ENCODE results near the gene LRRFIP2.
"Not testable (repeated sequence)": the region's sequence is repeated elsewhere in the genome, so short reads cannot be mapped to it uniquely, and the experiment has no call there.

LRRFIP2 gene

GRCh38 chr3:37053753-37054152, 120.6 kb downstream of the LRRFIP2 start:
- DNase-seq: no peak

GRCh38 chr3:37053337-37053736, 121.0 kb downstream of the LRRFIP2 start:
- no peak for DNase-seq

GRCh38 chr3:37052860-37053259, 121.5 kb downstream of the LRRFIP2 start:
- no peak for DNase-seq

GRCh38 chr3:37050282-37050681, 124.1 kb downstream of the LRRFIP2 start:
- no peak for DNase-seq

DNA sequence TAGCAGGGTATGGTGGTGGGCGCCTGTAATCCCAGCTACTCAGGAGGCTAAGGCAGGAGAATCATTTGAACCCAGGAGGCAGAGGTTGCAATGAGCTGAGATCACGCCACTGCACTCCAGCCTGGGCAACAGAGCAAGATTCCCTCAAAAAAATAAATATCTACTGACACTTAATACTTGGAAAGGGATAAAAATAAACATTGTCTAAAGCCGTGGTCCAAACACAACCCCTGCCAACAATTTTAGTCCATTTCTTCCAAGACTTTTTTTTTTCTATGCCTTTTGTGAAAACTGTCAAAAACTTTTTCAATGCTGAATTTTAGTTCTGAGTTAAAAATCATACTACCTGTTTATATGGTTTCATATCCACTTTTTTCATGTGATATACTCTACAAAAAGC, 131.7 kb downstream of the LRRFIP2 start:
- not testable (repeated sequence) for DNase-seq

- no peak for DNase-seq
These were observed 132.7 kb downstream of the LRRFIP2 start for GRCh38 chr3:37041546-37042195.

- no peak for DNase-seq
These were observed 134.2 kb downstream of the LRRFIP2 start for GRCh38 chr3:37040231-37040630.

DNA sequence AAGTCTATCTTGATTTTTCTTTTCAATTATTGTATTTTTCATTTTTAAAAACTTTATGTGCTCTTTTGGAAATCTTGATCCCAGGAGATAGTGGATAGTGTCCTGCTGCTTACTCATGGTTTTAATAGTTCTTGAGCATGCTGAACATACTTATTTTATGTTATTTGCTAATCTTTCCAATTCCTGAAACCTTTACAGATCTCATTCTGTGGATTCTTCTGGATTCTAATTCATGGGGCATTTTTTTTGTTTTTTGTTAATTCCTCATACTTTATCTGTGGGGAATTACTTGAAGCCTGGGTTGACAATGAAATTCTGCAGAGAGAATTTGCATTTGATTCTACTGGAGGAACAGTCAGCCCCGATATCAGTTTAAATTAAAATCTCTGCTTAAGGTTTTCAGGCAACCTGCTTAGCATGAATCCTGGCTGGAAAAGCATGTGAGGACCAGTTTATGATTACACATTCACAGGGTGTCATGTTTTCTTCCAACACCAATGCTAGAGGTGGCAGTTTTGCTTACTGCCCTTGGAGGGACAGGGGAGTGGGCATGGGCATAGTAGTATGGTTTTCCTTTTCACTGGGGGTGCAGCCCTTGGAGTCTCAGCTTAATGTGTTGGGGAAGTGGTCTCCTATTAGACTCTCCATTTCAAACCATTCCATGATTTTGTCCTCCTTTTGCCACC, 135.1 kb downstream of the LRRFIP2 start:
- DNase-seq: no peak

DNA sequence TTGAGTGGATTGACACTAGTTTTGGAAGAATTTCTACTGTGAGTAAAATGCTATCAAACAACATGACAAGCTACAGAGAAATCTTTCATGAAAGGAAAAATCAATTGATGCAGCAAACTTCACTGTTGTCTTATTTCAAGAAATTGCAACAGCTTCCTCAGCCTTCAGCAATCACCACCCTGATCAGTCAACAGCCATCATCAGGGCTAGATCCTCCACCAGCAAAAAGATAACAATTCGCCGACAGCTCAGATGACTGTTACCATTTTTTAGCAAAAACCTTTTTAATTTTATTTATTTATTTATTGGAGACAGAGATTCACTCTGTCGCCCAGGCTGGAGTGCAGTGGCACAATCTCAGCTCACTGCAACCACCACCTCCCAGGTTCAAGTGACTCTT, 137.0 kb downstream of the LRRFIP2 start:
- no peak for DNase-seq

DNA sequence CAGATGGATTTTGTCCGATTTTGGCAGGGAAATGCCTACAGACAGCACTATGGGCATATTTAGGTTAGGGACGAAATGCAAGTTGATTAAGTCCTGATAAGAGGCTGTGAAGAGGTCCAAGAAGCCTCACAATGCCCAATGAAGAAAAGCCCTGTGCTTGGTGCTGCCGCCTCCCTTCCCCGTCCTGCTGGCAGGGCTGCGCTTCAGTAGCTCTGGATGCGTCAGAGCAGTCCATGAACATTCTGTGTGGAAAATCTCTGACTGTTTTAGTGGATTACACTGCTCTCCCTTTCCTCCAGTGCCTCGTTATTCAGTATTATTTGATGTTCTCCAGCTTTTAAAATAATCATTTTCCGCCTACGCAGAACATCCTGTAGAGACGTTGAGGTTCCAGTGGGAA, 141.4 kb downstream of the LRRFIP2 start:
- DNase-seq: no peak

- DNase-seq: no peak
These were observed 143.2 kb downstream of the LRRFIP2 start for GRCh38 chr3:37031096-37031682.

- DNase-seq: no peak
These were observed 143.8 kb downstream of the LRRFIP2 start for GRCh38 chr3:37030588-37030987.

DNA sequence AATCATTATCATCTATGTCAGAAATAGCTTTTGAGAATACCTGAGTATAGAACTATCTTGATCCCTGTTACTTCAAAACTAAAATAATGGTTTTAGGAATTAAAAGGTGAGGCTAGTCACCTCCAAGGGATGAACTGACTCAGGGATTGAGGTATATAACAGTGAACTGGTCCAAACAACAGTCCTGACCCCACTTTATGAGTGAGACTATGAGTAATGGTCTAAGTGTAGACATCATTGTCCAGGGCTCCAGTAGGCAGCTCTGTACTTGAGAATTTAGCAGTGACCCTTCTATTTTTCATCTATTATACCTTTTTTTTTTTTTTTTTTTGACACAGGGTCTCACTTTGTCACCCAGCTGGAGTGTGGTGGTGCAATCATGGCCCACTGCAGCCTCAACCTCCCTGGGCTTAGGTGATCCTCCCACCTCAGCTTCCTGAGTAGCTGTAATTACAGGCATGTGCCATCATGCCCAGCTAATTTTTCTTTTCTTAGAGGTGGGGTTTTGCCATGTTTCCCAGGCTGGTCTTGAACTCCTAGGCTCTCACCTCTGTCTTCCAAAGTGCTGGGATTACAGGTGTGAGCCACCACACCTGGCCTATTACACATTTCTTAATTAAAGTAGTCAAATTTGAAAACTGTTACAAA, 144.7 kb downstream of the LRRFIP2 start:
- no peak for DNase-seq

DNA sequence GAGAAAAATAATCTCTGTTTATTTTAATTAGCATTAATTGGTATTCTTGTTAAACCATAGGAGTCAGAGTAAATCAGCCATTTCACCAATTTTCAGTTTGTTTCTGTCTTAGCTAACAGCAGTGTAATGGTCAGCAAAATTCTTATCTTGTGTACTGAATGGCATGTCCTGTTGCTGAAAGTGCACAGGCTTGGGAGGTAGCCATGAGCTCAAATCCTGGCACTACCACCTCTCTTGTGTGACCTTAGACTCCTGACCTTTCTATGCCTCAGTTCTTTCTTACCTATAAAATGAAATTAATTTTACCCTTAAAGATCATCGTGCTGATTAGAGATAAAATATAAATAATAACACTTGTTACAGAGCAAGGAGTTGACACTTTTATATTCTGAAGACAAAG, 145.3 kb downstream of the LRRFIP2 start:
- DNase-seq: no peak

- DNase-seq: no peak
These were observed 146.1 kb downstream of the LRRFIP2 start for GRCh38 chr3:37028329-37028728.

DNA sequence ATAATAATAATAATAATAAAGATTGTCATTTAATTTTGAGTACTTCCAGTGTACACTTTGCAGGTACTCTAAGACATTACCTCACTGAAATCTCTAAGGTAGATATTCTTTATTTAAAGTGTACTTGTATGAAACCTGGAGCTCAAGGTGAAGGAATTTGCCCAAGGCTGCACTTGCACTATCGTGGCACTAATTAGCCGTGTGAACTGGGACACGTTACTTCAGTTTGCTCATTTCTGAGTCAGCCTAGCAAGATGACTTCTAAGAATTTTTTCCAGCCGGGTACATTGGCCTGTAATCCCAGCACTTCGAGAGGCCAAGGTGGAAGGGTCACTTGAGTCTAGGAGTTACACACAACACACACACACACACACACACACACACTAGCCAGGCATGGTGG, 147.5 kb downstream of the LRRFIP2 start:
- no peak for DNase-seq

GRCh38 chr3:37025561-37026335, 148.6 kb downstream of the LRRFIP2 start:
- no peak for DNase-seq

GRCh38 chr3:37024820-37025405, 149.5 kb downstream of the LRRFIP2 start:
- no peak for DNase-seq

DNA sequence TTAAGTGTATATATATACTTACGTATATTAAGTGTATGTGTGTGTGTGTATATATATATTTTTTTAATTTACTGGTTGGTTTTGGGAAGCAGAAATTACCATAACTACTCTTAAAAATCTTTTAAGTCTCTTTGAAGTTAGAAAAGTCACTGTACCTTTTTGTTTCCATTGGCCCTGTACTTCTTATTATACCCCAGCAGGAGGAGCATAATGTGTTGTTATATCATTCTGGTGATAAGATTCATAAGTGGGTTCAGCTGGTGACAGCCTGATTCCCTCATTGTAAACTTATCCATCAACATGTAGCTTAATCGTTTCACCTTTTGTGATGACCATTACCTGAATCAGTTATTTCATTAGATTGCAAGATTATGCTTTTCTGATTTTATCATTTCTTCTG, 150.3 kb downstream of the LRRFIP2 start:
- DNase-seq: no peak

DNA sequence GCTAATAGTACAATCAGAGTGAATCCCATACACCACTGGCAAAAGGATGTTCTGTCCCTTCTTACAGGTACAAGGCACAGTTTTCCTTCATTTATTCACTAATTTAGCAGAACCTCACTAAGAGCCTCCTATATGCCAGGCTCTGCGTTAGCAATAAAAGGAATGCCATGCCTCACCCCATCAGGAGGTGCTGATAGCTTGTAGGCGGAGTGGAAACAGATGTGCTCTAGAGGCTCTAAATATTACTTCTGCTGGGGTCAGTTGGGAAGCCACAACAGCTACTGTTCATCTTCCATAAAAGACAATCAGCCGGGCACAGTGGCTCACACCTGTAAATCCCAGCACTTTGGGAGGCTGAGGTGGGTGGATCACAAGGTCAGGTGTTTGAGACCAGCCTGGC, 156.7 kb downstream of the LRRFIP2 start:
- DNase-seq: no peak

DNA sequence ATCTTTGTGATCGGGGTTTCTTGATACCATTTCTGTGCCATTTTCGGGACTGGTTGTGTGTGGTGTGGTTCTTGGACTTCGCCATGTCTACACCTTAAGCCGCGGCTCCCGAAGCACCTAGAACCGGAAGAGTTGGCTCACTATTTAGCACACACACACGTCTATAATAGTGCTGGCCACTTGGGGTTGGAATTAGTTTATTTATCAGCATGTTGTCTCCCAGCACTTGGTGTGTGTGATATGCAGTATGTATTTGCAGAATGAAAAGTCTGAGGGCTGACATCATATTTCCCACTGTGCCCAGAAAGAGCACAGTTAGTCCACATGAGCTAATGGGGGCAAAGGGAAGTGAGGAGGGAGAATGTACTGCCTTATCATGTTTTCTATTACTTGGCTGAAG, 157.5 kb downstream of the LRRFIP2 start:
- DNase-seq: no peak

- no peak for DNase-seq
These were observed 158.7 kb downstream of the LRRFIP2 start for GRCh38 chr3:37015642-37016041.

- DNase-seq: no peak
These were observed 159.8 kb downstream of the LRRFIP2 start for GRCh38 chr3:37014620-37015019.

Data from activated CD4-positive, alpha-beta T cell treated with anti-CD3 and anti-CD28 coated beads for 4 hours (primary cell).